ENCODE results near the gene NDUFAF8.

GRCh38 chr17:81200201-81200600 lies 38.9 kb upstream of the NDUFAF8 start:
- no peak for TF ChIP-seq POLR2A (IDR thresholded peaks at IDR 0.05)
- no peak for TF ChIP-seq POLR2AphosphoS5 (IDR thresholded peaks at IDR 0.05)
- TF ChIP-seq, protein P1, sequence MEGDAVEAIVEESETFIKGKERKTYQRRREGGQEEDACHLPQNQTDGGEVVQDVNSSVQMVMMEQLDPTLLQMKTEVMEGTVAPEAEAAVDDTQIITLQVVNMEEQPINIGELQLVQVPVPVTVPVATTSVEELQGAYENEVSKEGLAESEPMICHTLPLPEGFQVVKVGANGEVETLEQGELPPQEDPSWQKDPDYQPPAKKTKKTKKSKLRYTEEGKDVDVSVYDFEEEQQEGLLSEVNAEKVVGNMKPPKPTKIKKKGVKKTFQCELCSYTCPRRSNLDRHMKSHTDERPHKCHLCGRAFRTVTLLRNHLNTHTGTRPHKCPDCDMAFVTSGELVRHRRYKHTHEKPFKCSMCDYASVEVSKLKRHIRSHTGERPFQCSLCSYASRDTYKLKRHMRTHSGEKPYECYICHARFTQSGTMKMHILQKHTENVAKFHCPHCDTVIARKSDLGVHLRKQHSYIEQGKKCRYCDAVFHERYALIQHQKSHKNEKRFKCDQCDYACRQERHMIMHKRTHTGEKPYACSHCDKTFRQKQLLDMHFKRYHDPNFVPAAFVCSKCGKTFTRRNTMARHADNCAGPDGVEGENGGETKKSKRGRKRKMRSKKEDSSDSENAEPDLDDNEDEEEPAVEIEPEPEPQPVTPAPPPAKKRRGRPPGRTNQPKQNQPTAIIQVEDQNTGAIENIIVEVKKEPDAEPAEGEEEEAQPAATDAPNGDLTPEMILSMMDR (IDR thresholded peaks at IDR 0.05), result no peak
- TF ChIP-seq EP300 (IDR thresholded peaks at IDR 0.05), result no peak
